Neural cell (in vitro differentiated cells): ENCODE measurements around the gene CDH8. TPM values are rescaled to one million over a fixed set of nuclear protein-coding genes. Genes with fewer than 3 reads are reported as not detected.

Experiments used
- H2AFZ ChIP-seq: fragments of 200-600, 300-800 bp; sonication (generic), shearing (Covaris generic); 2 replicates; pipeline ENCODE4 v1.6.0; 2014; ENCODE audit warnings: low read depth, mild to moderate bottlenecking, antibody characterized with exemption, low read length, moderate library complexity
- H3F3A ChIP-seq: fragments of 200-600 bp; shearing (Covaris generic); 2 replicates; pipeline ENCODE4 v1.6.1; 2016; ENCODE audit warnings: mild to moderate bottlenecking, moderate library complexity, mixed read lengths, antibody characterized with exemption, low read length; ENCODE audit not compliant: insufficient read depth, poor library complexity, severe bottlenecking
- H3K27ac ChIP-seq: fragments of 200-600, 300-800 bp; sonication (generic), shearing (Covaris generic); 2 replicates; pipeline ENCODE4 v1.5.1; 2014; ENCODE audit warnings: mild to moderate bottlenecking, low read length, moderate library complexity
- H3K27me3 ChIP-seq: fragments of 300-800, 200-600 bp; sonication (generic), shearing (Covaris generic); 2 replicates; pipeline ENCODE4 v1.6.0; 2014; ENCODE audit warnings: mild to moderate bottlenecking, low read depth, low read length, moderate library complexity; ENCODE audit not compliant: insufficient read depth
- H3K36me3 ChIP-seq: fragments of 300-800, 200-600 bp; sonication (generic), shearing (Covaris generic); 2 replicates; pipeline ENCODE4 v1.5.1; 2014; ENCODE audit warnings: mild to moderate bottlenecking, antibody characterized with exemption, low read length, moderate library complexity; ENCODE audit not compliant: insufficient read depth
- H3K4me2 ChIP-seq: fragments of 300-800, 200-600 bp; sonication (generic), shearing (Covaris generic); 2 replicates; pipeline ENCODE4 v1.6.0; 2014; ENCODE audit warnings: mild to moderate bottlenecking, low read length
- H3K4me3 ChIP-seq: fragments of 300-800, 200-600 bp; sonication (generic), shearing (Covaris generic); 2 replicates; pipeline ENCODE4 v1.5.1; 2014; ENCODE audit warnings: mild to moderate bottlenecking, low read length, moderate library complexity
- H3K79me2 ChIP-seq: fragments of 200-600 bp; shearing (Covaris generic); replicated peaks from 2 replicates; pipeline ENCODE4 v1.6.0; 2014; ENCODE audit warnings: mild to moderate bottlenecking, low read length, moderate library complexity; ENCODE audit not compliant: insufficient read depth
- H3K9ac ChIP-seq: fragments of 300-800, 200-600 bp; sonication (generic), shearing (Covaris generic); 2 replicates; pipeline ENCODE4 v1.6.1; 2016; ENCODE audit warnings: mild to moderate bottlenecking, low read length, mixed read lengths
- H3K9me2 ChIP-seq: fragments of 200-600 bp; shearing (Covaris generic); 2 replicates; pipeline ENCODE4 v1.6.1; 2016; ENCODE audit warnings: mild to moderate bottlenecking, low read length, mixed read lengths; ENCODE audit not compliant: insufficient read depth
- H3K9me3 ChIP-seq: fragments of 200-600, 300-800 bp; sonication (generic), shearing (Covaris generic); 2 replicates; pipeline ENCODE4 v1.6.1; 2016; ENCODE audit warnings: mild to moderate bottlenecking, mixed run types, low read length, moderate library complexity, mixed read lengths
- H4K20me1 ChIP-seq: fragments of 200-600 bp; shearing (Covaris generic); 2 replicates; pipeline ENCODE4 v1.6.1; 2016; ENCODE audit warnings: mild to moderate bottlenecking, mixed run types; ENCODE audit not compliant: insufficient read depth
- CTCF ChIP-seq: fragments of 450-650 bp; IDR thresholded peaks from 2 replicates; pipeline ENCODE4 v1.5.1; 2014; ENCODE audit warnings: antibody characterized with exemption, mild to moderate bottlenecking, moderate library complexity; ENCODE audit not compliant: poor library complexity, severe bottlenecking
- EP300 ChIP-seq: fragments of 450-650 bp; conservative IDR thresholded peaks from 2 replicates; pipeline ENCODE4 v1.6.1; 2014; ENCODE audit warnings: antibody characterized with exemption, mild to moderate bottlenecking, moderate library complexity; ENCODE audit not compliant: poor library complexity, severe bottlenecking
- EZH2 ChIP-seq: fragments of 200-600, 300-800 bp; shearing (Covaris generic), sonication (generic); IDR thresholded peaks from 2 replicates; pipeline ENCODE4 v1.6.1; 2014; ENCODE audit warnings: antibody characterized with exemption, low read length, borderline replicate concordance, mild to moderate bottlenecking; ENCODE audit not compliant: insufficient read depth, poor library complexity, severe bottlenecking
- MXI1 ChIP-seq: fragments of 450-650 bp; conservative IDR thresholded peaks from 2 replicates; pipeline ENCODE4 v1.6.1; 2014; ENCODE audit warnings: antibody characterized with exemption, mild to moderate bottlenecking; ENCODE audit not compliant: poor library complexity, severe bottlenecking
- POLR2AphosphoS5 ChIP-seq: IDR thresholded peaks from 2 replicates; pipeline ENCODE4 v1.6.1; 2012
- RAD21 ChIP-seq: fragments of 450-650 bp; conservative IDR thresholded peaks from 2 replicates; pipeline ENCODE4 v1.6.1; 2014; ENCODE audit warnings: antibody characterized with exemption, mild to moderate bottlenecking, moderate library complexity
- REST ChIP-seq: IDR thresholded peaks from 2 replicates; pipeline ENCODE4 v1.6.1; 2012; ENCODE audit warnings: borderline replicate concordance
- SMC3 ChIP-seq: fragments of 450-650 bp; conservative IDR thresholded peaks from 2 replicates; pipeline ENCODE4 v1.6.1; 2014; ENCODE audit warnings: antibody characterized with exemption, mild to moderate bottlenecking, moderate library complexity; ENCODE audit not compliant: poor library complexity
- TAF1 ChIP-seq: IDR thresholded peaks from 2 replicates; pipeline ENCODE4 v1.6.1; 2012; ENCODE audit warnings: low read depth
- polyA plus RNA-seq: library from polyadenylated mRNA; depleted of rRNA; stranded (reverse); fragments of >200 nt; gene quantifications from 2 replicates; pipeline ENCODE4 v1.2.3, GENCODE V29; 2014

The CDH8 gene
- polyA plus RNA-seq, 1 donor from 2014 or later, result 5.0 TPM

GRCh38 chr16:61606581-61606980, 429.7 kb downstream of the CDH8 start:
- Histone ChIP-seq H3K27ac (no peak overlapping the region), H2AFZ (no peak overlapping the region), H3K4me3 (no peak overlapping the region)

More at GRCh38 chr16:61606581-61606980, 429.7 kb downstream of the CDH8 start:
- no peaks in the 10 kb centered on the region for H3K36me3 ChIP-seq
- no peaks in the 10 kb centered on the region for H4K20me1 ChIP-seq
- no peaks in the 10 kb centered on the region for H3K79me2 ChIP-seq
- H3K9me3 ChIP-seq, result no peaks in the 10 kb centered on the region
- no peak overlapping the region for H3K9ac ChIP-seq
- H3K4me2 ChIP-seq, result no peak overlapping the region
- no peaks in the 10 kb centered on the region for H3K9me2 ChIP-seq
- TF ChIP-seq REST, result no peak
- no peak for TF ChIP-seq MXI1
- no peak for TF ChIP-seq TAF1
- TF ChIP-seq CTCF, result no peak
- no peak for TF ChIP-seq SMC3
- no peak for TF ChIP-seq RAD21
- no peak for TF ChIP-seq POLR2AphosphoS5
- TF ChIP-seq EP300, result no peak
- TF ChIP-seq EZH2, result no peak
- no peaks in the 10 kb centered on the region for H3F3A ChIP-seq
- no peaks in the 10 kb centered on the region for H3K27me3 ChIP-seq
